ENCODE measurements around the gene EEF2. TPM values are rescaled to one million over a fixed set of nuclear protein-coding genes. Genes with fewer than 3 reads are reported as not detected.
"Not testable (repeated sequence)": the region's sequence is repeated elsewhere in the genome, so short reads cannot be mapped to it uniquely, and the experiment has no call there.

EEF2 gene
- total RNA-seq, 2 experiments from 2014 or later: 1,524 to 1,558 TPM

DNA sequence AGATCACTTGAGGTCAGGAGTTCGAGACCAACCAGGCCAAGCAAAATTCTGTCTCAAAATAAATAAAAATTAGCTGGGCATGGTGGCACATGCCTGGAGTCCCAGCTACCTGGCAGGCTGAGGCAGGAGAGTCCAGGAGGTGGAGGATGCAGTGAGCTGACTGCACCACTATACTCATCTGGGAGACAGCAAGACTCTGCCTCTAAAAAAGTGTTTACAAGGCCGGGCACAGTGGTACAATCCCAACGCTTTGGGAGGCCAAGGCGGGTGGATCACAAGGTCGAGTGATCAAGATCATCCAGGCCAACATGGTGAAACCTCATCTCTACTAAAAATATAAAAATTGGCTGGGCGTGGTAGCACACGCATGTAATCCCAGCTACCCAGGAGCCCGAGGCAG lies 10.1 kb downstream of the EEF2 start:
- peaks cover 19% of the 10 kb centered on the region for H3K4me1 Mint-ChIP-seq (ENCODE audit: low read depth)
- no peak overlapping the region for H3K4me3 Mint-ChIP-seq
- POLR2A ChIA-PET: interaction anchor here (0.5 to 1.5 kb wide), 3 partner anchors 10 to 163 kb away, joined by 3 to 4 read pairs (median 4); partner anchors contain the start of gene EEF2
- no peak overlapping the region for H3K27ac Mint-ChIP-seq
- H3K27me3 Mint-ChIP-seq (ENCODE audit: low read depth): no peaks in the 10 kb centered on the region
- no peaks in the 10 kb centered on the region for H3K9me3 Mint-ChIP-seq (ENCODE audit: insufficient read depth)
- DNase-seq (no peak), ATAC-seq (no peak)
- H3K36me3 Mint-ChIP-seq (ENCODE audit: low read depth): peaks cover 42% of the 10 kb centered on the region
- CTCF ChIA-PET: interaction anchor here (1.2 kb wide), 1 partner anchor 11 kb away, joined by 3 read pairs; no protein-coding TSS in a partner anchor

DNA sequence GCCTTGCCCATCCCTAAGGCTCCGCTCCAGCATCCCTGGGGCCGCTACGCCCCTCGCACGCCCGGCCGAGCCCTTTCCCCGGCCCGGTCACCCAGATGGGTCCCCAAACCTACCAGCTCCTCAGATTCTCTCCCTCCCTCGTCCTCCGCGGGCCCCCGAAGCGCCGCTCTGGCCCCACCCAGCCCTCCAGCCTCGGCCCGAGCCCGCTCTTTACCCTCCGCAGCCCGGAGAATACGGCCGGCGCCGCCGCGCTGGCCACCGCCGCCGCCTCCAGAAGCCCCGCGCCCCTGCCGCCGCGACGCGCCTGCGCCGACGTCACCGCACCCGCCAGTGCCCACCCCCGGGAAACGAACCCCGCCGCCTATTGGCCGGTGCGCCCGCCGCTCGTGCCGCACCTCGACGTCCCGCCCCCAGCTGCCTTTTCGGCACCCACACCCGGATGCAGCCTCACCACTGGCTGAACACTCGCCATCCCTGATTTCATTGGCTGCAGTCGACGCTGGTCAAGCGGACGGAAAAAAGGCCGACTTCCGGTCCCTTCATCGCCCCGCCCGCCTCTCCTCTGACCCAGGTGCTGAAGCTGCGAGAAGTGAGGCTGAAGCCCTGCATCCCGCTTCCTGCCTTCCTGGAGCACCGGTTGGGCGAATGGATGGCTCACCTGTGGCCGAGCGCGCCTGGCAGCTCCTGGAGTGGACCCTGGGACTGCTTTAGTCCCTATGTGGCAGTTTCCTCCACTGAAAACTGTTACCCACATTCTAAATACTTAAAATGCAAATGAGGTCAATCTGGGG lies 14.3 kb downstream of the EEF2 start, which contains the start of gene DAPK3:
DAPK3 (minus strand) TSS at position 292 of the 791 bp plus-strand sequence. CDS start 1,364 bp downstream, outside the sequence.
- DNase-seq: peak; percentile 94
- ChIA-PET CTCF (interaction anchor here (1.0 to 2.2 kb wide), 6 partner anchors 14 to 554 kb away, joined by 3 to 23 read pairs (median 4); partner anchors contain the start of genes EEF2 and MRPL54), POLR2A (interaction anchor here (0.5 to 2.5 kb wide), 7 partner anchors 10 to 414 kb away, joined by 3 to 32 read pairs (median 5); partner anchors contain the start of gene EEF2)
- Mint-ChIP-seq H3K36me3 (ENCODE audit: low read depth) (peaks cover 21% of the 10 kb centered on the region), H3K4me3 (peak within 1 kb of the TSS; percentile 87), H3K27me3 (ENCODE audit: low read depth) (no peaks in the 10 kb centered on the region), H3K4me1 (ENCODE audit: low read depth) (peaks cover 37% of the 10 kb centered on the region), H3K9me3 (ENCODE audit: insufficient read depth) (no peaks in the 10 kb centered on the region), H3K27ac (peak within 1 kb of the TSS; percentile 86)
- peak; percentile 91 for ATAC-seq

DNA sequence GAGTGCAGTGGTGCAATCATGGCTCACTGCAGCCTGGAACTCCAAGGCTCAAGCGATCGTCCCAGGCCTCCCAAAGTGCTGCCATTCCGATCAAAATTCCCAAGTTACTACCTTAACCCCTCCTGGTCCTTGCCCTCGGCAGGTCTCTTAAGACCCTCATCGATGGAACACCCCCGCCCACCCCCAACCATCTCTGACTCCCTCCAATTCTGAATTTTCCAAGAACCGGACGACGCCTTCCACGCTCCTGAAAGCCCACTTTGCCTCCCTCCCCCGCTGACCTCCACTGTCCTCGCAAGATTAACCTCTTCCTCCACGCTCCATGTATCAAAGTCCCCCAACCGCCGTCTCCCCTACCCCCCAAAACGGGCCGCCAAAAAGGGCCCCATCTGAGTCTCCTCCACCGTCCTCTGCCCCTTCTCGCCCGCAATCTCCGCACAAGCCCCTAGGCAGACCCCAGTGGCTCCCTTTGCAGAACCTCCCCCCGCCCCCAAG lies 14.9 kb downstream of the EEF2 start:
- ChIA-PET POLR2A (interaction anchor here (0.5 to 2.5 kb wide), 6 partner anchors 10 to 413 kb away, joined by 3 to 32 read pairs (median 4); partner anchors contain the start of gene EEF2), CTCF (interaction anchor here (1.0 to 2.2 kb wide), 5 partner anchors 15 to 555 kb away, joined by 3 to 23 read pairs (median 4); partner anchors contain the start of genes EEF2 and MRPL54)
- no peaks in the 10 kb centered on the region for H3K27me3 Mint-ChIP-seq (ENCODE audit: low read depth)
- H3K9me3 Mint-ChIP-seq (ENCODE audit: insufficient read depth): no peaks in the 10 kb centered on the region
- peaks cover 35% of the 10 kb centered on the region for H3K4me1 Mint-ChIP-seq (ENCODE audit: low read depth)
- DNase-seq: no peak
- H3K4me3 Mint-ChIP-seq: peak overlapping the region; percentile 87
- no peak for ATAC-seq
- peak overlapping the region; percentile 86 for H3K27ac Mint-ChIP-seq
- peaks cover 17% of the 10 kb centered on the region for H3K36me3 Mint-ChIP-seq (ENCODE audit: low read depth)

DNA sequence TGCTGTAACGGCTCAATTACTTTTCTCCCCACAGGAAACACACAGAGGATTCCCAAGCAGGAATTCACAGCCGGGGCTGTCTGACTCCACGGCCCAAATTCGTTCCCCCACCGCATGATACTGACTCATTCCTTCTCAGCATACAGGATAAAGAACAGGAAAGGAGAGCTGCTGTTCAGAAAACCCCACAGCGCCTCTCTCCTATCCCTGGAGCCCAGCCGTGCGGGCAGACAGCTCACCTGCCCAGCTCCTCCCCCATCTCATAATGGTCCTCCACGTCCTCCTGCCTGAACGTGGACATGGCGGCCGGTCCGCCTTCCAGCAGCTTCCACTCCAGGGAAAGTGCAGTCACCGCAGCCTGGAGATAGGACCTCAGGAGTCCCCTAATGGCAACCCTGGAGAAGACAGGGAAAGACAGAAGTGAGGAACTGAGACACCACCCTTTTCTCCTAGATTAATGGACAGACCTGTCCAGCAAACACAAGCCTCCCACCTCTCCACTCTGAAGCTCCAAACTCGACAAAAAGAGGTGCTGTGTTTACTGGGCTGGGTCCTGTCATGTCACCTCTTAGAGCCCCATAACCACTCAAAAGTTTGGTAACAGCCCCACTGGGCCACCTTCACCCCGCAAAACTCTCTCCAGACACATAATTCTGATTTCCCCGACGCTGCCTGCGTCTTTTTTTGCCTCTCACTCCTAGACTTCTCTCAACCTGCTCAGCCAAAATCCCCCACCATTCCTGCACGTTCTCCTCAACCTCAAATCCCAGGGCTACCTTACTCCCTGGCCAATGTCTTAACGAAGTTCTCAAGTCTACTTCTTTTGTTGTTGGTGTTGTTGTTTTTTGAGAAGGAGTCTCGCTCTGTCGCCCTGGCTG lies 15.6 kb downstream of the EEF2 start:
- ATAC-seq (no peak), DNase-seq (no peak)
- CTCF ChIA-PET: no interaction called here
- no peaks in the 10 kb centered on the region for H3K27me3 Mint-ChIP-seq (ENCODE audit: low read depth)
- peaks cover 21% of the 10 kb centered on the region for H3K36me3 Mint-ChIP-seq (ENCODE audit: low read depth)
- POLR2A ChIA-PET: interaction anchor here (1.0 to 1.2 kb wide), 2 partner anchors 12 to 16 kb away, joined by 4 to 7 read pairs; partner anchors contain the start of gene EEF2
- H3K4me1 Mint-ChIP-seq (ENCODE audit: low read depth): peaks cover 35% of the 10 kb centered on the region
- peak overlapping the region; percentile 86 for H3K27ac Mint-ChIP-seq
- H3K4me3 Mint-ChIP-seq: peak overlapping the region; percentile 87
- no peaks in the 10 kb centered on the region for H3K9me3 Mint-ChIP-seq (ENCODE audit: insufficient read depth)

DNA sequence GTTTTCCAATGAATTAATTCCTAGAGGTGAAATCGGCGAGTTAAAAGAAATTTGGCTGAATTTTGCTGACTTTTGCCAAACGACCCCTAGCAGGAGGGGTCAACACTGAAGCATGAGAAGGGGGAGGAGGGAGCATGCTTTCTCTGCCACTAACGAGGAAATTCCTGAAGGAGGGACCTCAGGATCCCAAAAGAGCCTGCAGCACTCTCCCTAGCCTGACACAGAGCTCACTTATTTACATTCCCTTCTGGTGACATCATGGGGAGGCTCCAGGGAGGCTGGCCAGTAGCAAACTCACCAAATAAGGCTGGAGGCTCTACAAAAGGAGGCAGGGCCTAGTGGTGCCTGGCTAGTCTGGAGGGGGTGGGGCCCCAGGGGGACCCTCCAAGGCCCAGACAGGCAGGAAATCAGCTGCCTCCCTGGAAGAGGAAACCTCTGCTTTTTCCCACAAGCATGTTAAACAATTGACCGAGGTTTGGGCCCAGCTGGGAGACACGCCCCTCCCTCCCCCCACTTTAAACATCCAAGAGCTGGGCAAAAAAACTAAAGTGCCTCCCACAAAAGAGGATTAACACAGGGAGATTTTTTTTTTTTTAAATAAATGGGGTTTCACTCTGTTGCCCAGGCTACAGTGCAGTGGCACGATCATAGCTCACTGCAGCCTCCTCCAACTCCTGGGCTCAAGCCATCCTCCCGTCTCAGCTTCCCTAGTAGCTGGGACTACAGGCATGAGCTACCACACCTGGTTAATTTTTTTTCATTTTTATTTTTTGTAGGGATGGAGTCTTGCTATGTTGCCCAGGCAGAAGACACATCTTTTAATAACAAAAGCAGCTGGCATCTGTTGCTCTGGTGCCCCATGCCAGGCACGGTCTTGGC lies 16.5 kb downstream of the EEF2 start:
- CTCF ChIA-PET: no interaction called here
- DNase-seq: no peak
- H3K36me3 Mint-ChIP-seq (ENCODE audit: low read depth): peaks cover 22% of the 10 kb centered on the region
- H3K4me1 Mint-ChIP-seq (ENCODE audit: low read depth): peaks cover 35% of the 10 kb centered on the region
- H3K27ac Mint-ChIP-seq: no peak overlapping the region
- peak overlapping the region; percentile 8 for H3K4me3 Mint-ChIP-seq
- no peaks in the 10 kb centered on the region for H3K27me3 Mint-ChIP-seq (ENCODE audit: low read depth)
- ATAC-seq: no peak
- no peaks in the 10 kb centered on the region for H3K9me3 Mint-ChIP-seq (ENCODE audit: insufficient read depth)
- POLR2A ChIA-PET: interaction anchor here (1.0 to 1.2 kb wide), 2 partner anchors 13 to 17 kb away, joined by 4 to 7 read pairs; partner anchors contain the start of gene EEF2

DNA sequence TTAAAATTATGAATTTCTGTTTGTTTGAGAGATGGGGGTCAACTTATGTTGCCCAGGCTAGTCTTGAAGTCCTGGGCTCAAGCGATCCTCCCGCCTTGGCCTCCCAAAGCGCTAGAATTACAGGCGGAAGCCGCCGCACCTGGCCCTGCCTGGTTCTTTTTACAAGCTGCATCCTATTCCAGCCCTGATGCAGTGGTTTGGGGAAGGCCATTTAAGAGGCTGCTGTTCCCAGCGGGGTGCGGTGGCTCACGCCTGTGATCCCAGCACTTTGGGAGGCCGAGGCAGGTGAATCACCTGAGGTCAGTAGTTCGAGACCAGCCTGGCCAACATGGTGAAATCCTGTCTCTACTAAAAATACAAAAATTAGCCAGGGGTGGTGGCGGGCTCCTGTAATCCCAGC lies 17.3 kb downstream of the EEF2 start:
- H3K4me3 Mint-ChIP-seq; CTCF ChIA-PET; H3K9me3 Mint-ChIP-seq (ENCODE audit: insufficient read depth); DNase-seq; POLR2A ChIA-PET; H3K27me3 Mint-ChIP-seq (ENCODE audit: low read depth); ATAC-seq; H3K27ac Mint-ChIP-seq: not testable (repeated sequence)
- H3K36me3 Mint-ChIP-seq (ENCODE audit: low read depth): peaks cover 24% of the 10 kb centered on the region
- peaks cover 35% of the 10 kb centered on the region for H3K4me1 Mint-ChIP-seq (ENCODE audit: low read depth)

DNA sequence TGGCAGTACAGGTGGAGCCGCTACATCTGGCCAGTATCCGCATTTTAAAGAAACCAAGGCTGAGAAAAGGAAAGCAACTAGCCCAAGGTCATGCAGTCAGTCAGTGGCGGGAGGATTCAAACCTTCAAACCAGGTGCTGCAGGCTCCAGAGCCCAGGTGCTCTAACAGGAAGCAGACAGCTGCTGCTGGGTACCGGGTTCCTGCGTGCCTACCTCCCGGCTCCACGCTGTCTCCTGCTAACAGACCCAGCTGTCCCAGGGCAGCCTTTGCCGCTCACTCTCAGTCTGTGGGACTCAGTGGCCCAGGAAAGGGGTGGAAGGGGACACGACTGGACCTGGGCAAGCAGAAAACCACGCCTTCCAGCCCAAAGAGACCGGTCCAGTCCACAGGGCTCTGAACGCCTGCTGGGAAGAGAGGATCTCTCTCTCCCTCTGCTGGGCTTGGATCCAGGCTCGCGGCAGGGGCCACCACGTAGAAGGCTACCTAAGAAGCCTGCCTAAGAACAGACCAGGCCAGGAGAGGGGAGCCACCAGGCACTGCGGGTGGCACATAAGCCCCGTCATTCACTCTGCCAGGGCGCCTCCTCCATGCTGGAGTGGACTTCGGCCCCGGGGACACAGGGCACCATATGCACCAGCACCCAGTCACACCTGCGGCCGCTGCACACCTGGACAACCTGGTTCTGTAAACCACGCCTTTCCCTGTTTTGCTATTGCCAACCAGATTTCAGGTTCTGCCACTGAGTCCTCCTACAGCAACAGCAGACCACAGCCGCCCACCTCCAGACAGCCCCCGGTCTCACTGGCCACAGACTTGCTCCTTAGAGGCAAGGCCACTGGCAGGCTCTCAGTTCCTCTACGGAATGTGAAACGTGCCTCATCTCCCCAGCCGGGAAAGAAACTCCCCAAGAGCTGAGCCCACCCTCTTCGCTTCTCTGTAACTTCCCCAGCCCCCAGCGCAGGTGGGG lies 18.9 kb downstream of the EEF2 start:
- Mint-ChIP-seq H3K27ac (peak overlapping the region; percentile 57), H3K4me3 (no peak overlapping the region), H3K27me3 (ENCODE audit: low read depth) (no peaks in the 10 kb centered on the region), H3K9me3 (ENCODE audit: insufficient read depth) (no peaks in the 10 kb centered on the region), H3K4me1 (ENCODE audit: low read depth) (peaks cover 33% of the 10 kb centered on the region), H3K36me3 (ENCODE audit: low read depth) (peaks cover 31% of the 10 kb centered on the region)
- CTCF ChIA-PET: interaction anchor here (1.2 kb wide), 1 partner anchor 22 kb away, joined by 3 read pairs; no protein-coding TSS in a partner anchor
- POLR2A ChIA-PET: no interaction called here
- no peak for DNase-seq
- ATAC-seq: no peak

DNA sequence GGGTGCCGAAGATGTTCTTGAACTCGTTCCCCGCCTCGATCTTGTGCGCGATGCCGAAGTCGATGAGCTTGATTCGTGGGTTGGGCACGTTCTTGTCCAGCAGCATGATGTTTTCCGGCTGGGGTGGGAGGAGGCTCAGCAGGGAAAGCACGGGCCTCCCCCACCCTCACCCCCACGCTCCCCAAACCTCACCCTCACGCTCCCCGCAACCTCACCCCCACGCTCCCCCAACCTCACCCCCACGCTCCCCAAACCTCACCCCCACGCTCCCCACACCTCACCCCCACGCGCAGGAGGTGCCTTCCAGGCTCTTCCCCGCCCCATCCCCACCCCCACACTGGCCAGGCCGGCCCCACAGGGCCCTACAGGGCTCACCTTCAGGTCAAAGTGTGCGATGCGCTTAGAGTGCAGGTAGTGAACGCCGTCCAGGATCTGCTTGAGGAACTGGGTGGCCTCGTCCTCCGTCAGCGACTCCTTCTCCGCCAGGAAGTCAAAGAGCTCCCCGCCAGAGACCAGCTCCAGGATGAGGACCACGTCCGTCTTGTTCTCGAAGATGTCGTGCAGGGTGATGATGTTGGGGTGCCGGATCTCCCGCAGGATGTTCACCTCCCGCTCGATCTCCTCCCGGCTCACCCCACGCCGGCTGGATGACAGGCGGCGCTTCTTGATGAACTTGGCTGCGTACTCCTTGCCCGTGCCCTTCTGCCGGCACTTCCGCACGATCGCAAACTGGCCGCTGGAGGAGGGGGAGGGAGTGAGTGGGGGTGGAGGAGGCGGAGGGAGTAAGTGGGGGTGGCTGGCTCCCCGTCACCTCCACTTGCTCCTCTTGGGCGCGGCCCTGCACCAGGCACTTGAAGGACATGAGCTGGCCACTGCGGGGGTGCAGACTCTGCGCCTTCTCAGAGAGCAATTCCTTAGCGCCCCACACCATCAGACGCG lies 20.7 kb downstream of the EEF2 start:
- H3K27ac Mint-ChIP-seq: no peak overlapping the region
- peaks cover 17% of the 10 kb centered on the region for H3K4me1 Mint-ChIP-seq (ENCODE audit: low read depth)
- no peak overlapping the region for H3K4me3 Mint-ChIP-seq
- ChIA-PET POLR2A (no interaction called here), CTCF (interaction anchor here (0.6 to 1.2 kb wide), 2 partner anchors 23 to 213 kb away, joined by 3 read pairs; no protein-coding TSS in a partner anchor)
- no peaks in the 10 kb centered on the region for H3K9me3 Mint-ChIP-seq (ENCODE audit: insufficient read depth)
- no peak for DNase-seq
- H3K36me3 Mint-ChIP-seq (ENCODE audit: low read depth): peaks cover 32% of the 10 kb centered on the region
- H3K27me3 Mint-ChIP-seq (ENCODE audit: low read depth): no peaks in the 10 kb centered on the region
- ATAC-seq: no peak

DNA sequence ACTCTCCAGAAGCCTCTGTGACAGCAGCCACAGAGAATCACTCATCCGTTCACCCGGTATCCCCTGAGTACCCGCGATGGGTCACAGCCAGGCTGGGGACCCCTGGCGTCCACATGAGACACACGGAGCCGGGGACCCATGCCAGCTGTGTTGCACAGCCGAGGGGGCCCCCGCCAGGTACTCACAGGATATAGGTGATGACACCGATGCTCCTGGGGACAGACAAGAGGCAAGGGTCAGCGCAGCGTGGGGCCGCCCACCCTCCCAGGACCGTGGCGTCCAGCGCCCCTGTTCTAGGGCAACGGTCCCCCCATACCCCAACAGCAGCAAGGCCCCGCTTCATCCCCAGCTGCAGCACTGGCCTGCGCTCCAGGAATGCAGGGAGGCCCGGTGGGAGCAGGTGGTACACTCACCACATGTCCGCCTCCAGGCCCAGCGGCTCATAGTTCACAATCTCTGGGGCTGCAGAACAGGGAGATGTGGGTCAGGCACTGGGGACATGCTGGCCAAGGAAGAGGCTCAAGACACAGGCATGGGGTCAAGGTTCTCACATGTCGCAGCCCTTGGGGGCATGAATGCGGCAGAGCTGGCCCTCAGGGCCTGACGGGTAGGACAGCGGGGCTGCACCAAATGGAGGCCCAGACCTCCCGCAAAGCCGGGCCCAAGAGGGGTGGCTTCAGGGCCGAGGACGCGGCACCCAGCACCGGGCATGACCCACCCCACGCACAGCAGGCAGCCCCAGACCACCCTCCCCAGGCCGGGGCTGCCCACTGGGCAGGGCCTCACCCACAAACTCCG lies 21.6 kb downstream of the EEF2 start:
- Mint-ChIP-seq H3K9me3 (ENCODE audit: insufficient read depth) (no peaks in the 10 kb centered on the region), H3K27ac (no peak overlapping the region), H3K36me3 (ENCODE audit: low read depth) (peaks cover 26% of the 10 kb centered on the region), H3K4me1 (ENCODE audit: low read depth) (peaks cover 10% of the 10 kb centered on the region), H3K4me3 (no peak overlapping the region), H3K27me3 (ENCODE audit: low read depth) (no peaks in the 10 kb centered on the region)
- POLR2A ChIA-PET: interaction anchor here (0.6 to 1.1 kb wide), 2 partner anchors 10 to 21 kb away, joined by 3 read pairs; no protein-coding TSS in a partner anchor
- no peak for ATAC-seq
- DNase-seq: no peak
- CTCF ChIA-PET: no interaction called here
